IMR-90 (cell line): ENCODE data around the gene GATAD2A. TPM values are rescaled to one million over a fixed set of nuclear protein-coding genes. Genes with fewer than 3 reads are reported as not detected.

Source experiments
- ATAC-seq: fragments of 200-7000 bp; cut with Tn5 transposase; 2 replicates; pipeline ENCODE4 v1.9.1; 2020; ENCODE audit warnings: low read depth, mild to moderate bottlenecking, moderate library complexity
- BruUV-seq: library from RNA; stranded (reverse); fragments of 400-500 nt; replicated peaks from 2 replicates; lab custom pipeline; 2021; lab: Mats Ljungman, UMichigan
- CTCF ChIA-PET: fragments of 300-600 bp; formaldehyde crosslinking; extraction: SDS; loops from one replicate; lab custom pipeline; 2021; ENCODE audit warnings: antibody characterized with exemption; lab: Yijun Ruan, JAX
- POLR2A ChIA-PET: fragments of 300-600 bp; sonication (Branson Sonifier 250); formaldehyde crosslinking; loops from one replicate; lab custom pipeline; 2022; ENCODE audit warnings: antibody characterized with exemption; ENCODE audit not compliant: unreplicated experiment; lab: Charles Lee
- DNase-seq: peaks from one replicate; pipeline ENCODE4 v3.0.0; 2013
- H2AFZ ChIP-seq: replicated peaks from 2 replicates; pipeline ENCODE3; 2013; ENCODE audit warnings: low read length, mild to moderate bottlenecking; ENCODE audit not compliant: poor library complexity
- H2AK5ac ChIP-seq: 2 replicates; pipeline ENCODE4 v1.6.1; 2013; ENCODE audit warnings: low read depth, low read length, inconsistent platforms
- H2AK9ac ChIP-seq: replicated peaks from 2 replicates; pipeline ENCODE3; 2013; ENCODE audit warnings: mild to moderate bottlenecking, low read depth, low read length, moderate library complexity; ENCODE audit not compliant: poor library complexity
- H2BK120ac ChIP-seq: 2 replicates; pipeline ENCODE4 v1.6.1; 2013; ENCODE audit warnings: low read depth, low read length, inconsistent platforms
- H2BK15ac ChIP-seq: 3 replicates; pipeline ENCODE4 v1.6.1; 2013; ENCODE audit warnings: low read depth, low read length, inconsistent platforms
- H2BK20ac ChIP-seq: 2 replicates; pipeline ENCODE4 v1.6.1; 2013; ENCODE audit warnings: low read depth, mild to moderate bottlenecking, inconsistent platforms, low read length, moderate library complexity
- H2BK5ac ChIP-seq: 2 replicates; pipeline ENCODE4 v1.6.1; 2013; ENCODE audit warnings: mild to moderate bottlenecking, low read depth, low read length, inconsistent platforms; ENCODE audit not compliant: poor library complexity, severe bottlenecking
- H3K14ac ChIP-seq: replicated peaks from 2 replicates; pipeline ENCODE4 v1.6.1; 2013; ENCODE audit warnings: low read depth, low read length, inconsistent platforms
- H3K18ac ChIP-seq: 2 replicates; pipeline ENCODE4 v1.6.1; 2013; ENCODE audit warnings: low read depth, low read length, control low read depth
- H3K23ac ChIP-seq: 2 replicates; pipeline ENCODE4 v1.6.1; 2013; ENCODE audit warnings: low read depth, low read length, inconsistent platforms
- H3K27ac ChIP-seq: 2 replicates; pipeline ENCODE4 v1.5.1; 2013; ENCODE audit warnings: mild to moderate bottlenecking, control low read depth, low read length; ENCODE audit not compliant: insufficient read depth
- H3K27me3 ChIP-seq: 2 replicates; pipeline ENCODE4 v1.6.1; 2013; ENCODE audit warnings: low read length; ENCODE audit not compliant: control insufficient read depth, insufficient read depth
- H3K36me3 ChIP-seq: 2 replicates; pipeline ENCODE4 v1.6.1; 2013; ENCODE audit warnings: low read length, mixed read lengths; ENCODE audit not compliant: control insufficient read depth, insufficient read depth
- H3K4ac ChIP-seq: 2 replicates; pipeline ENCODE4 v1.6.1; 2013; ENCODE audit warnings: low read depth, low read length, inconsistent platforms
- H3K4me1 ChIP-seq: 2 replicates; pipeline ENCODE4 v1.6.1; 2013; ENCODE audit warnings: low read length, mixed read lengths; ENCODE audit not compliant: control insufficient read depth, insufficient read depth
- H3K4me2 ChIP-seq: 2 replicates; pipeline ENCODE4 v1.6.1; 2013; ENCODE audit warnings: low read depth, mild to moderate bottlenecking, control low read depth, low read length, moderate library complexity
- H3K4me3 ChIP-seq: 2 replicates; pipeline ENCODE4 v1.5.1; 2013; ENCODE audit warnings: low read depth, mild to moderate bottlenecking, control low read depth, low read length, moderate library complexity; ENCODE audit not compliant: insufficient read depth
- H3K56ac ChIP-seq: 2 replicates; pipeline ENCODE4 v1.6.1; 2013; ENCODE audit warnings: low read length, inconsistent platforms; ENCODE audit not compliant: insufficient read depth; ENCODE audit errors: extremely low read depth
- H3K79me1 ChIP-seq, 2 experiments: 2 replicates each; pipeline ENCODE4 v1.6.1; 2013; ENCODE audit warnings: low read length in 2 of 2, inconsistent platforms in 1 of 2, low read depth in 1 of 2
- H3K9ac ChIP-seq: 2 replicates; pipeline ENCODE4 v1.6.1; 2013; ENCODE audit warnings: low read depth, low read length, control low read depth
- H3K9me1 ChIP-seq: 2 replicates; pipeline ENCODE4 v1.6.1; 2013; ENCODE audit warnings: low read length, inconsistent platforms; ENCODE audit not compliant: insufficient read depth
- H3K9me3 ChIP-seq: 2 replicates; pipeline ENCODE4 v1.6.1; 2013; ENCODE audit warnings: low read length; ENCODE audit not compliant: control insufficient read depth, insufficient read depth
- H4K20me1 ChIP-seq: 2 replicates; pipeline ENCODE4 v1.6.1; 2013; ENCODE audit warnings: low read length, inconsistent platforms; ENCODE audit not compliant: insufficient read depth
- H4K5ac ChIP-seq: 2 replicates; pipeline ENCODE4 v1.6.1; 2013; ENCODE audit warnings: mild to moderate bottlenecking, low read depth, low read length, control low read depth
- H4K8ac ChIP-seq, 2 experiments: 2 replicates each; pipeline ENCODE4 v1.6.1; 2013; ENCODE audit warnings: low read depth in 2 of 2, low read length in 2 of 2, control low read depth in 1 of 2, inconsistent platforms in 1 of 2
- H4K91ac ChIP-seq: 2 replicates; pipeline ENCODE4 v1.6.1; 2013; ENCODE audit warnings: low read depth, low read length, inconsistent platforms; ENCODE audit not compliant: insufficient read depth
- CEBPB ChIP-seq: IDR thresholded peaks from 2 replicates; pipeline ENCODE4 v1.6.1; 2012; ENCODE audit warnings: low read depth, low read length, improper control_type of control experiment
- MAFK ChIP-seq: IDR thresholded peaks from 2 replicates; pipeline ENCODE4 v1.6.1; 2012; ENCODE audit warnings: low read depth, low read length, improper control_type of control experiment
- RAD21 ChIP-seq: IDR thresholded peaks from 2 replicates; pipeline ENCODE4 v1.6.1; 2012; ENCODE audit warnings: low read length, improper control_type of control experiment
- RCOR1 ChIP-seq: IDR thresholded peaks from 2 replicates; pipeline ENCODE4 v1.6.1; 2012; ENCODE audit warnings: mild to moderate bottlenecking, low read length, improper control_type of control experiment; ENCODE audit not compliant: insufficient replicate concordance
- WGBS, 2 experiments: methylation state at CpG; one replicate each; pipeline versions ENCODE4 v1.1.5 to v1.1.7; 2013; ENCODE audit warnings: missing lambda C conversion rate in 2 of 2; ENCODE audit not compliant: insufficient read length in 1 of 2; ENCODE audit errors: extremely low coverage in 2 of 2; 5-methylcytosine and 5-hydroxymethylcytosine counted together
- dilution Hi-C: fragments of 300-500 bp; cut with HindIII; formaldehyde crosslinking; loops from one replicate; pipeline ENCODE4 v1.14.3; 2018; ENCODE audit warnings: low sequenced_read_pairs; ENCODE audit not compliant: unreplicated experiment
- in situ Hi-C: fragments of 300-500 bp; cut with MboI; formaldehyde crosslinking; loops from 3 replicates; pipeline ENCODE4 v1.14.3; 2019; ENCODE audit warnings: low sequenced_read_pairs, inconsistent platforms, mixed read lengths
- intact Hi-C: fragments of 100-400 bp; cut with micrococcal nuclease; formaldehyde crosslinking; loops from 2 replicates; pipeline ENCODE4 v1.10.0; 2022
- polyA plus RNA-seq, 3 experiments: library from polyadenylated mRNA; depleted of rRNA; stranded (reverse); fragments of >200 nt; gene quantifications; 2 replicates each; pipeline ENCODE4 v1.2.3, GENCODE V29; 2012; ENCODE audit warnings: low replicate concordance in 1 of 3
- total RNA-seq: library from RNA; depleted of rRNA; stranded (reverse); fragments of >200 nt; gene quantifications from 2 replicates; pipeline ENCODE4 v1.2.3, GENCODE V29; 2012

Gene GATAD2A
- total and polyA plus RNA-seq, 2 of the 4 experiments (the other 2 are of a cell fraction), result 23.5 to 33.2 TPM

DNA sequence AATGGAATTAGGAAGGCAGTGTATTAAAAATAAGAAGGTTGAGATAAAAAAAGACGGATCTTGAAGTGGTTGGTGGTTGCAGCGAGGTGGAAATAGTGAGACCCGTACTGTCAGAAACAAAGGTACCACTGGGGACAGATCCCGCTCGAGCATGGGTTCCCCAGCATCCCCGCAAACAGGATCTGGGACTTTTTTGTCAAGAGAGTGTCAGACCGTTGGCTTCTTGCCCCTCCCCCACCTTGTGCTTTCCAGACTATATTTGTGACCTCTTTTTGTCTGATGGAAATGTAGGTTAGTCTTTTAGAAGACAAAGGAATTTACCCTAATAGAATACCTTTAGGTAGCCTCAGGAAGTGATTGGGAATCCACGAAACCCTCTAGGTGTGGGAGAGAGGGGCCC is 4.2 kb downstream of the GATAD2A start:
- Histone ChIP-seq H3K79me1 (peaks cover 6 to 84% of the 10 kb centered on the region in 2 experiments; a peak in 3 of 4 replicates), H2BK15ac (no peak overlapping the region), H3K27ac (no peak overlapping the region), H2AK5ac (no peak overlapping the region), H3K14ac (no peak overlapping the region), H3K27me3 (no peaks in the 10 kb centered on the region), H3K23ac (no peak overlapping the region; the same call in 1 of the 2 replicates), H2AFZ (no peak overlapping the region), H4K91ac (no peak overlapping the region), H3K18ac (no peak overlapping the region), H2AK9ac (no peak overlapping the region), H3K56ac (no peak overlapping the region), H3K36me3 (no peaks in the 10 kb centered on the region; the same call in 1 of the 2 replicates), H2BK120ac (no peak overlapping the region), H3K4me1 (peaks cover 9% of the 10 kb centered on the region), H3K9me1 (peaks cover 38% of the 10 kb centered on the region), H2BK5ac (no peak overlapping the region), H3K4me2 (no peak overlapping the region), H4K20me1 (peaks cover 85% of the 10 kb centered on the region), H3K9me3 (no peaks in the 10 kb centered on the region), H4K5ac (no peak overlapping the region), H2BK20ac (no peak overlapping the region), H3K4ac (no peak overlapping the region), H4K8ac (no peak overlapping the region), H3K4me3 (no peak overlapping the region), H3K9ac (no peak overlapping the region)
- in situ Hi-C loops (no loop called here), dilution Hi-C loops (no loop called here), intact Hi-C loops (loop anchor here (5.0 kb wide), 1 partner anchor 38 kb away; no protein-coding TSS in a partner anchor)
- no TSS peak for BruUV-seq
- no peak for TF ChIP-seq MAFK
- no peak for TF ChIP-seq RCOR1
- TF ChIP-seq RAD21, result no peak
- TF ChIP-seq CEBPB, result no peak
- ATAC-seq (no peak), DNase-seq (no peak)
- ChIA-PET CTCF (no interaction called here), POLR2A (no interaction called here)
- WGBS, 2 experiments, result 60 to 100% methylated on average over 1 to 2 of the region's 8 CpGs
